ENCODE measurements around the gene PIM2.

- no peak for TF ChIP-seq GATA2 (IDR thresholded peaks at IDR 0.05; ENCODE audit: low read depth, low read length)
- no peak for TF ChIP-seq GATA3 (IDR thresholded peaks at IDR 0.05; ENCODE audit: low read depth, low read length)
Observed at GRCh38 chrX:48910926-48911411, 7.9 kb downstream of the PIM2 start.
